SK-N-SH (cell line): Measurements from ENCODE around the gene ZNF24. TPM values are rescaled to one million over a fixed set of nuclear protein-coding genes. Genes with fewer than 3 reads are reported as not detected.

Source experiments
- CTCF ChIA-PET: fragments of 300-600, 350-600 bp; formaldehyde crosslinking; extraction: SDS; loops from one replicate; lab custom pipeline; 2021; lab: Yijun Ruan, JAX
- POLR2A ChIA-PET: fragments of 350-600 bp; sonication (Branson Sonifier 250); formaldehyde crosslinking; extraction: SDS; loops from one replicate; lab custom pipeline; 2020; ENCODE audit warnings: antibody characterized with exemption, inconsistent platforms; lab: Yijun Ruan, JAX
- DNase-seq: peaks from one replicate; pipeline ENCODE4 v3.0.0; 2012
- H2AFZ ChIP-seq: fragments of 200-600 bp; sonication (generic); 2 replicates; pipeline ENCODE4 v1.8.1; 2016; ENCODE audit warnings: antibody characterized with exemption, mild to moderate bottlenecking, low read depth
- H3F3A ChIP-seq: fragments of 200-600 bp; sonication (generic); replicated peaks from 2 replicates; pipeline ENCODE3; 2016; ENCODE audit warnings: antibody characterized with exemption, mild to moderate bottlenecking; ENCODE audit not compliant: insufficient read depth
- H3K27ac ChIP-seq, 2 experiments: fragments of 200-500 bp in 1 of 2; fragments of 200-600 bp in 1 of 2; sonication (Bioruptor generic) in 1 of 2; sonication (generic), shearing (Covaris generic) in 1 of 2; 2 replicates each; pipeline versions ENCODE4 v1.5.1 to v1.6.1; 2014 to 2016; ENCODE audit warnings: low read depth in 2 of 2, inconsistent platforms in 1 of 2, low read length in 1 of 2, mild to moderate bottlenecking in 1 of 2, mixed read lengths in 1 of 2
- H3K27me3 ChIP-seq: fragments of 200-600 bp; sonication (generic), shearing (Covaris generic); 2 replicates; pipeline ENCODE4 v1.6.1; 2016; ENCODE audit warnings: mixed run types; ENCODE audit not compliant: insufficient read depth
- H3K36me3 ChIP-seq, 2 experiments: fragments of 200-500 bp in 1 of 2; fragments of 200-600 bp in 1 of 2; sonication (Bioruptor generic) in 1 of 2; sonication (generic) in 1 of 2; replicated peaks in 1 of 2; 2 replicates each; pipeline versions ENCODE3 to v1.5.1; 2014 to 2016; ENCODE audit warnings: low read length in 1 of 2, mild to moderate bottlenecking in 1 of 2; ENCODE audit not compliant: insufficient read depth in 2 of 2, control insufficient read depth in 1 of 2
- H3K4me1 ChIP-seq, 2 experiments: fragments of 200-500 bp in 1 of 2; fragments of 200-600 bp in 1 of 2; sonication (Bioruptor generic) in 1 of 2; sonication (generic), shearing (Covaris generic) in 1 of 2; 2 replicates each; pipeline versions ENCODE4 v1.5.1 to v1.6.1; 2014 to 2016; ENCODE audit warnings: low read depth in 1 of 2, low read length in 1 of 2, mixed run types in 1 of 2; ENCODE audit not compliant: insufficient read depth in 2 of 2, control insufficient read depth in 1 of 2
- H3K4me2 ChIP-seq: fragments of 200-600 bp; sonication (generic), shearing (Covaris generic); 2 replicates; pipeline ENCODE4 v1.6.1; 2017; ENCODE audit warnings: mixed run types
- H3K4me3 ChIP-seq, 2 experiments: fragments of 200-500 bp in 1 of 2; fragments of 200-600 bp in 1 of 2; sonication (Bioruptor generic) in 1 of 2; sonication (generic), shearing (Covaris generic) in 1 of 2; 2 replicates each; pipeline versions ENCODE4 v1.5.1 to v1.8.1; 2014 to 2016; ENCODE audit warnings: low read depth in 2 of 2, inconsistent platforms in 1 of 2, low read length in 1 of 2, mild to moderate bottlenecking in 1 of 2, mixed read lengths in 1 of 2, moderate library complexity in 1 of 2
- H3K79me2 ChIP-seq: fragments of 200-600 bp; sonication (generic); 2 replicates; pipeline ENCODE4 v1.8.1; 2017; ENCODE audit warnings: mild to moderate bottlenecking; ENCODE audit not compliant: insufficient read depth
- H3K9ac ChIP-seq: fragments of 200-600 bp; sonication (generic); 2 replicates; pipeline ENCODE4 v1.6.1; 2017; ENCODE audit warnings: mixed run types
- H3K9me2 ChIP-seq: fragments of 200-600 bp; sonication (generic); 2 replicates; pipeline ENCODE4 v1.6.1; 2017; ENCODE audit warnings: mixed run types
- H3K9me3 ChIP-seq: fragments of 200-600 bp; sonication (generic); 2 replicates; pipeline ENCODE4 v1.6.1; 2017; ENCODE audit warnings: mixed run types, mild to moderate bottlenecking, moderate library complexity
- H4K20me1 ChIP-seq: fragments of 200-600 bp; sonication (generic); 2 replicates; pipeline ENCODE4 v1.6.1; 2017; ENCODE audit warnings: mild to moderate bottlenecking, mixed run types; ENCODE audit not compliant: insufficient read depth
- CHD2 ChIP-seq: fragments of 150-350 bp; IDR thresholded peaks from 2 replicates; pipeline ENCODE4 v1.6.1; 2018; ENCODE audit warnings: low read length; ENCODE audit not compliant: partially characterized antibody
- CTCF ChIP-seq: fragments of 200-600 bp; sonication (generic); IDR thresholded peaks from 2 replicates; pipeline ENCODE4 v1.6.1; 2017; ENCODE audit warnings: antibody characterized with exemption, mild to moderate bottlenecking, moderate library complexity
- ELF1 ChIP-seq: IDR thresholded peaks from 2 replicates; pipeline ENCODE4 v1.4.0; 2012
- EP300 ChIP-seq, 2 experiments: IDR thresholded peaks; 2 replicates each; pipeline versions ENCODE4 v1.4.0 to v1.6.1; 2012; ENCODE audit warnings: borderline replicate concordance in 1 of 2, low read depth in 1 of 2, low read length in 1 of 2
- EZH2phosphoT487 ChIP-seq: fragments of 200-600 bp; sonication (generic); IDR thresholded peaks from 2 replicates; pipeline ENCODE4 v1.6.1; 2017; ENCODE audit warnings: low read depth, mixed run types, mild to moderate bottlenecking, antibody characterized with exemption, moderate library complexity, borderline replicate concordance
- FOXJ3 ChIP-seq: sonication (generic); formaldehyde crosslinking; IDR thresholded peaks from 2 replicates; pipeline ENCODE4 v1.5.1; 2020; ENCODE audit warnings: mild to moderate bottlenecking, missing genetic modification reagents
- FOXM1 ChIP-seq: IDR thresholded peaks from 2 replicates; pipeline ENCODE4 v1.4.0; 2012; ENCODE audit warnings: low read depth, mild to moderate bottlenecking
- GABPA ChIP-seq: IDR thresholded peaks from 2 replicates; pipeline ENCODE4 v1.4.0; 2012; ENCODE audit warnings: low read depth, mild to moderate bottlenecking
- GATA2 ChIP-seq: sonication (generic); formaldehyde crosslinking; IDR thresholded peaks from 2 replicates; pipeline ENCODE4 v1.5.0; 2020; ENCODE audit warnings: mild to moderate bottlenecking, missing genetic modification reagents
- MXI1 ChIP-seq: IDR thresholded peaks from 2 replicates; pipeline ENCODE4 v1.6.1; 2012; ENCODE audit warnings: mild to moderate bottlenecking, low read depth, low read length, improper control_type of control experiment
- POLR2AphosphoS5 ChIP-seq: IDR thresholded peaks from 2 replicates; pipeline ENCODE4 v1.6.1; 2012; ENCODE audit warnings: low read depth, low read length
- RAD21 ChIP-seq: IDR thresholded peaks from 2 replicates; pipeline ENCODE4 v1.6.1; 2012; ENCODE audit warnings: mild to moderate bottlenecking, low read length
- RCOR1 ChIP-seq: fragments of 150-350 bp; IDR thresholded peaks from 2 replicates; pipeline ENCODE4 v1.6.1; 2017; ENCODE audit warnings: antibody characterized with exemption, low read length
- SIN3A ChIP-seq: IDR thresholded peaks from 2 replicates; pipeline ENCODE4 v1.6.1; 2012; ENCODE audit warnings: low read depth, mild to moderate bottlenecking, low read length, moderate library complexity, borderline replicate concordance
- SMC3 ChIP-seq: IDR thresholded peaks from 2 replicates; pipeline ENCODE4 v1.6.1; 2012; ENCODE audit warnings: low read depth, low read length, improper control_type of control experiment
- TEAD4 ChIP-seq: IDR thresholded peaks from 2 replicates; pipeline ENCODE4 v1.4.0; 2012; ENCODE audit warnings: mild to moderate bottlenecking, borderline replicate concordance; ENCODE audit not compliant: insufficient read depth
- YY1 ChIP-seq: IDR thresholded peaks from 2 replicates; pipeline ENCODE4 v1.4.0; 2012; ENCODE audit warnings: low read depth, mild to moderate bottlenecking
- WGBS: methylation state at CpG from one replicate; pipeline ENCODE4 v1.1.6; 2017; ENCODE audit warnings: low lambda C conversion rate; 5-methylcytosine and 5-hydroxymethylcytosine counted together
- polyA plus RNA-seq, 3 experiments: library from polyadenylated mRNA; depleted of rRNA; stranded (reverse); fragments of >200 nt; gene quantifications; 2 replicates each; pipeline ENCODE4 v1.2.3, GENCODE V29; 2012
- TF ChIP-seq, protein P1 (sequence below): IDR thresholded peaks from 2 replicates; pipeline ENCODE4 v1.4.0; 2012; ENCODE audit warnings: low read depth, borderline replicate concordance
- TF ChIP-seq, protein P2 (sequence below): fragments of 150-350 bp; IDR thresholded peaks from 2 replicates; pipeline ENCODE4 v1.6.1; 2016; ENCODE audit warnings: mild to moderate bottlenecking, low read depth, low read length
- TF ChIP-seq, protein P3 (sequence below): IDR thresholded peaks from 2 replicates; pipeline ENCODE4; 2012
- TF ChIP-seq, protein P4 (sequence below): IDR thresholded peaks from 2 replicates; pipeline ENCODE4 v1.6.1; 2012; ENCODE audit warnings: mild to moderate bottlenecking, low read depth, low read length, moderate library complexity

The ZNF24 gene
- polyA plus RNA-seq, 1 of the 3 experiments (the other 2 are of a cell fraction), result 6.9 TPM

- TF ChIP-seq CTCF, result no peak
- no peak for TF ChIP-seq RAD21
- no peak for TF ChIP-seq MXI1
- TF ChIP-seq EP300 (IDR thresholded peaks at IDR 0.05; ENCODE audit: borderline replicate concordance in 1 of 2, low read depth in 1 of 2, low read length in 1 of 2), result no peak
- TF ChIP-seq YY1, result no peak
Observed at GRCh38 chr18:35334821-35335220, 9.4 kb downstream of the ZNF24 start (continued).

- DNase-seq, result no peak
- Histone ChIP-seq H3F3A (peaks cover 8% of the 10 kb centered on the region), H3K9me3 (no peaks in the 10 kb centered on the region), H3K4me3 (no peak overlapping the region), H3K4me2 (no peak overlapping the region), H3K4me1 (no peaks in the 10 kb centered on the region), H3K36me3 (peaks cover 69 to 77% of the 10 kb centered on the region in 2 experiments), H3K27me3 (no peaks in the 10 kb centered on the region), H3K27ac (0 out of 4 replicates have a peak overlapping the region, but pooled peaks of 1 of the 2 experiments have one; percentile 11), H2AFZ (no peak overlapping the region), H3K9me2 (no peaks in the 10 kb centered on the region), H4K20me1 (peaks cover under 1% of the 10 kb centered on the region; the same call in 1 of the 2 replicates), H3K79me2 (peaks cover 41% of the 10 kb centered on the region), H3K9ac (no peak overlapping the region)
- WGBS, result 100% methylated on average over 1 of the region's 1 CpG
- TF ChIP-seq GATA2 (CRISPR knock-in tag) (no peak), CHD2 (no peak), SIN3A (no peak), FOXM1 (no peak), RCOR1 (no peak), SMC3 (no peak), GABPA (no peak), FOXJ3 (CRISPR knock-in tag) (no peak), CTCF (no peak), EZH2phosphoT487 (no peak), POLR2AphosphoS5 (no peak), TEAD4 (no peak), ELF1 (no peak)
- TF ChIP-seq, protein P1, sequence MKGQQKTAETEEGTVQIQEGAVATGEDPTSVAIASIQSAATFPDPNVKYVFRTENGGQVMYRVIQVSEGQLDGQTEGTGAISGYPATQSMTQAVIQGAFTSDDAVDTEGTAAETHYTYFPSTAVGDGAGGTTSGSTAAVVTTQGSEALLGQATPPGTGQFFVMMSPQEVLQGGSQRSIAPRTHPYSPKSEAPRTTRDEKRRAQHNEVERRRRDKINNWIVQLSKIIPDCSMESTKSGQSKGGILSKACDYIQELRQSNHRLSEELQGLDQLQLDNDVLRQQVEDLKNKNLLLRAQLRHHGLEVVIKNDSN, result no peak
- TF ChIP-seq, protein P2, sequence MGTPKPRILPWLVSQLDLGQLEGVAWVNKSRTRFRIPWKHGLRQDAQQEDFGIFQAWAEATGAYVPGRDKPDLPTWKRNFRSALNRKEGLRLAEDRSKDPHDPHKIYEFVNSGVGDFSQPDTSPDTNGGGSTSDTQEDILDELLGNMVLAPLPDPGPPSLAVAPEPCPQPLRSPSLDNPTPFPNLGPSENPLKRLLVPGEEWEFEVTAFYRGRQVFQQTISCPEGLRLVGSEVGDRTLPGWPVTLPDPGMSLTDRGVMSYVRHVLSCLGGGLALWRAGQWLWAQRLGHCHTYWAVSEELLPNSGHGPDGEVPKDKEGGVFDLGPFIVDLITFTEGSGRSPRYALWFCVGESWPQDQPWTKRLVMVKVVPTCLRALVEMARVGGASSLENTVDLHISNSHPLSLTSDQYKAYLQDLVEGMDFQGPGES, result no peak
- TF ChIP-seq, protein P3, sequence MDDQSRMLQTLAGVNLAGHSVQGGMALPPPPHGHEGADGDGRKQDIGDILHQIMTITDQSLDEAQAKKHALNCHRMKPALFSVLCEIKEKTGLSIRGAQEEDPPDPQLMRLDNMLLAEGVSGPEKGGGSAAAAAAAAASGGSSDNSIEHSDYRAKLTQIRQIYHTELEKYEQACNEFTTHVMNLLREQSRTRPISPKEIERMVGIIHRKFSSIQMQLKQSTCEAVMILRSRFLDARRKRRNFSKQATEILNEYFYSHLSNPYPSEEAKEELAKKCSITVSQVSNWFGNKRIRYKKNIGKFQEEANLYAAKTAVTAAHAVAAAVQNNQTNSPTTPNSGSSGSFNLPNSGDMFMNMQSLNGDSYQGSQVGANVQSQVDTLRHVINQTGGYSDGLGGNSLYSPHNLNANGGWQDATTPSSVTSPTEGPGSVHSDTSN, result no peak
- TF ChIP-seq, protein P4, sequence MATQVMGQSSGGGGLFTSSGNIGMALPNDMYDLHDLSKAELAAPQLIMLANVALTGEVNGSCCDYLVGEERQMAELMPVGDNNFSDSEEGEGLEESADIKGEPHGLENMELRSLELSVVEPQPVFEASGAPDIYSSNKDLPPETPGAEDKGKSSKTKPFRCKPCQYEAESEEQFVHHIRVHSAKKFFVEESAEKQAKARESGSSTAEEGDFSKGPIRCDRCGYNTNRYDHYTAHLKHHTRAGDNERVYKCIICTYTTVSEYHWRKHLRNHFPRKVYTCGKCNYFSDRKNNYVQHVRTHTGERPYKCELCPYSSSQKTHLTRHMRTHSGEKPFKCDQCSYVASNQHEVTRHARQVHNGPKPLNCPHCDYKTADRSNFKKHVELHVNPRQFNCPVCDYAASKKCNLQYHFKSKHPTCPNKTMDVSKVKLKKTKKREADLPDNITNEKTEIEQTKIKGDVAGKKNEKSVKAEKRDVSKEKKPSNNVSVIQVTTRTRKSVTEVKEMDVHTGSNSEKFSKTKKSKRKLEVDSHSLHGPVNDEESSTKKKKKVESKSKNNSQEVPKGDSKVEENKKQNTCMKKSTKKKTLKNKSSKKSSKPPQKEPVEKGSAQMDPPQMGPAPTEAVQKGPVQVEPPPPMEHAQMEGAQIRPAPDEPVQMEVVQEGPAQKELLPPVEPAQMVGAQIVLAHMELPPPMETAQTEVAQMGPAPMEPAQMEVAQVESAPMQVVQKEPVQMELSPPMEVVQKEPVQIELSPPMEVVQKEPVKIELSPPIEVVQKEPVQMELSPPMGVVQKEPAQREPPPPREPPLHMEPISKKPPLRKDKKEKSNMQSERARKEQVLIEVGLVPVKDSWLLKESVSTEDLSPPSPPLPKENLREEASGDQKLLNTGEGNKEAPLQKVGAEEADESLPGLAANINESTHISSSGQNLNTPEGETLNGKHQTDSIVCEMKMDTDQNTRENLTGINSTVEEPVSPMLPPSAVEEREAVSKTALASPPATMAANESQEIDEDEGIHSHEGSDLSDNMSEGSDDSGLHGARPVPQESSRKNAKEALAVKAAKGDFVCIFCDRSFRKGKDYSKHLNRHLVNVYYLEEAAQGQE, result no peak
- ChIA-PET CTCF (no interaction called here), POLR2A (interaction anchor here (0.8 kb wide), 1 partner anchor 67 kb away, joined by 6 read pairs; no protein-coding TSS in a partner anchor)
Observed at GRCh38 chr18:35334212-35334611, 10.0 kb downstream of the ZNF24 start.
